Measurements from ENCODE around the gene NIN. TPM values are rescaled to one million over a fixed set of nuclear protein-coding genes. Genes with fewer than 3 reads are reported as not detected.
"Not testable (repeated sequence)": the region's sequence is repeated elsewhere in the genome, so short reads cannot be mapped to it uniquely, and the experiment has no call there.

Gene NIN
- total RNA-seq, 1 donor from 2014 or later = 36.1 TPM

GRCh38 chr14:50719911-50720759 is 110.8 kb downstream of the NIN start:
- no peak for DNase-seq (ENCODE audit: low read depth, low spot score)

DNA sequence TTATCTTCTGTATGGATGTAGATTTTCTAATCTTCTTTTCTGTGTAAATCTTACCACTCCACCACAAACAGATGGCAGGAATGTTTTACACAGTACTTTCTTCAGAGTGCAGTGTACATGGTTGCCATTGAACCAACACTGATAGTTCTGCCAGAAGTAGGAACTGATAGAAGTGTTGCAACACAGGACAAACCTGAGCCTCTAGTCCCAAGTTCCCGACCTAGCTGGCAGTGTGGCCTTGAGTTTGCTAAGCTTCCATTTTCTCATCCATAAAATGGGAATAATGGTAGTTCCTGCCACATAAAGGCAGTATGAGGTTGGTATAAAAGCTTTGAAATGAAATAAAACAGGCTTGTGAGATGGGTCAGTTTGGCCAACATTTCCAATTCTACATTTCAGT is 112.0 kb downstream of the NIN start:
- no peak for DNase-seq (ENCODE audit: low read depth, low spot score)

GRCh38 chr14:50717811-50718210 is 113.2 kb downstream of the NIN start:
- DNase-seq (ENCODE audit: low read depth, low spot score) = no peak

GRCh38 chr14:50714450-50715073 is 116.4 kb downstream of the NIN start:
- no peak for DNase-seq (ENCODE audit: low read depth, low spot score)

- DNase-seq (ENCODE audit: low read depth, low spot score) = no peak
Observed at GRCh38 chr14:50711043-50711442, 119.9 kb downstream of the NIN start.

- no peak for DNase-seq (ENCODE audit: low read depth, low spot score)
Observed at GRCh38 chr14:50705026-50705593, 125.9 kb downstream of the NIN start.

- no peak for DNase-seq (ENCODE audit: low read depth, low spot score)
Observed at GRCh38 chr14:50704454-50705010, 126.4 kb downstream of the NIN start.

GRCh38 chr14:50697659-50698290 is 133.2 kb downstream of the NIN start:
- no peak for DNase-seq (ENCODE audit: low read depth, low spot score)

- not testable (repeated sequence) for DNase-seq (ENCODE audit: low read depth, low spot score)
Observed at GRCh38 chr14:50694260-50694659, 136.7 kb downstream of the NIN start.

DNA sequence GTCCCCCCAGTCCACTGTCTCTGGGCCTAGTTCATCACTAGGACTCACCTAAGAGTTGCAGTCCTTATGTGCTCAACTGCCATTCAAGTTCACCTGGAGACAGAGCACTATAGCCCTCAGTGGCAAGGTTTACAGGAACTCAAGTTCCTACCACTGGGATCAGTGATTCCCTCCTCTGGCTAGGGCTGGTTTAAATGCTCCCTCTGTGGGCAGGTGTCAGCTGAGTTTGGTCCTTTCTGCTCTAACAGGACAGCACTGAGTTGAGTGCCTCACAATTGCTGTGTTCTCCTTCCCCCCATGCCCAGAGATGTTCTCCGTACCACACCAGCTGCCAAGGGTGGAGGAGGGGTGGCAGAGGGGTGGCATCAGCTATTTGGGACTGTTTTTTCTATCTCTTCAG is 142.1 kb downstream of the NIN start:
- no peak for DNase-seq (ENCODE audit: low read depth, low spot score)

DNA sequence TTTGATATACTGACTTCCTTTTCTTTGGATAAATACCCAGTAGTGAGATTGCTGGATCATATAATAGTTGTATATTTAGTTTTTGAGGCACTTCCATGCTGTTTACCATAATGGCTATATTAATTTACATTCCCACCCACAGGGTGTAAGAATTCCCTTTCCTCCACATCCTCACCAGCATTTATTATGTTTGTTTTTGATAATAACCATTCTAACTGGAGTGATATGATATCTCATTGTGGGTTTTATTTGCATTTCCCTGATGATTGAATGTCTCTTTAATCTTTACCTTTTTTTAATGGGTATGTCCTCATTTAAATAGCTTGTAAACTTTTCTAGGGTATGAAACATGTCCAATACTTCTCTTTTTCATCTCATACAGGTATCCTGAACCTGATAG is 151.3 kb downstream of the NIN start:
- no peak for DNase-seq (ENCODE audit: low read depth, low spot score)

- DNase-seq (ENCODE audit: low read depth, low spot score) = no peak
Observed at GRCh38 chr14:50678163-50678562, 152.8 kb downstream of the NIN start.

GRCh38 chr14:50677527-50678063 is 153.4 kb downstream of the NIN start:
- no peak for DNase-seq (ENCODE audit: low read depth, low spot score)

DNA sequence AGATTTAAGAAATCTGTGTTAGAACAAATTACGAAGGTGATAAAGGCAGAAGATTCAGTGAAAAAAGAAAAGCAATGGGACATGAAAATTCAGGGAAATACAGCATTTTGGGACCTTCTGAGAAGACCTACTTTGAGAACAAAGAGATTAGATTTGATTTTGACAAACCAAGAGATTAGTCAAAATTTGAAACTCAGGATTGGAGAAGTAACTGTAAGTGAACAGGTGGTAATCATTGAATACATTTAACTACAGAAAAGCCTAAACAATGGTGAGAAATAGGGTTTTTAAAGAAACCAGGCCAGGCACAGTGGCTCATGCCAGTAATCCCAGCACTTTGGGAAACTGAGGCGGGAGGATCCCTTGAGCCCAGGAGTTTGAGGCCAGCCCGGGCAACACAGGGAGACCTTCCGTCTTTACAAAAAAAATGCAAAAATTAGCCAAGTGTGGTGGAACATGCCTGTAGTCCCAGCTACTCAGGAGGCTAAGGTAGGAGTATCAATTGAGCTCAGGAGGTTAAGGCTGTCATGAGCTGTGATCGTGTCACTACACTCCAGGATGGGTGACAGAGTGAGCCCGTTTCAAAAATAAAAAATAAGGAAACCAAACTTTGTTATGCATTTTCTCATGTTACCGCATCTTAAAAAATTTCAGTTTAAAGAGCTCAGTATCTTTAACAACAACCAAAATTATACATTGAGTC is 154.0 kb downstream of the NIN start:
- DNase-seq (ENCODE audit: low read depth, low spot score) = no peak

DNA sequence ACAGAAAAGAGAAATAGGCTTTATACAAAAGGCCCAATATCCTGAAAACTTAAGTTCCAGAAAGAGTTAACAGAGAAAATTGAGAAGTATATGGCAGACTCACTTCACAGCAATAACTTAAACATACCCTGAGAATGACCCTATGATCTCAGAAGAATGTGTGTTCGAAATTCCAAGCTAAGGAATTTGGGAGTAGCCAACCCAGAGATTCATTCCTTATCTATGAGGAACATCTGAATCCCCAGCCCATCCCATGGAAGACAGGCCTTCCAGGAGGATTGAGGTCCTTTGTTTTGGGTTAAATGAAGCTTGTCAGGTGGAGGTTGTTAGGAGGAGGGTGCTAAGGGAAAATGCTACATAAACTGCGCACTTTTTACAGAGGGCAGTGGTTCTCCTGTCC is 155.4 kb downstream of the NIN start:
- DNase-seq (ENCODE audit: low read depth, low spot score) = no peak

- no peak for DNase-seq (ENCODE audit: low read depth, low spot score)
Observed at GRCh38 chr14:50670866-50671256, 160.1 kb downstream of the NIN start.

DNA sequence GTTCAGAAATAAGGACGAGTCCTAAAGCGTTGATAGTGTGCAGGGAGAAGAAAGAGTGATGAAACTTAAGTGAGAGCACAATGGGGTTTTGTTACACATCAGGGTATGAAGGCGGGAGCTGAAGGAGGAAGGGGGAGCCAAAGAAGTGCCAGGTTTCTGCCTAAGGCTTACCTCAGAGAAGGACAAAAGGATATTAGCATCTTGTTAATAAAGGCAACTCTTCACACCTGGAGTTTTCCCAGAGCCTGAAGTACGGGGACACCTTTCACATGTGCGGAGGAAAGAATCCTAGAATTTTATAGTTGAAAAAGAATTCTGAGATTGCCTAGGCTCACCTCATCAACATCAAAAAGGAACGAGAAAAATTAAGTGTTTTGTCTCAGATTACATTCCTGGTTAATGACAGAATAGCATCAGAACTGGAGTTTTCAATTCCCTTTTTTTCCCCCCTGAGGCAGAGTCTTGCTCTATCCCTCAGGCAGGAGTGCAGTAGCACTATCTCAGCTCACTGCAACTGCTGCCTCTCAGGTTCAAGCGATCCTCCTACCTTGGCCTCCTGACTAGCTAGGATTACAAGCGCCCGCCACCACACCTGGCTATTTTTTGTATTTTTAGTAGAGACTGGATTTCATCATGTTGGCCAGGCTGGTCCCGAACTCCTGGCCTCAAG is 160.6 kb downstream of the NIN start:
- DNase-seq (ENCODE audit: low read depth, low spot score) = no peak

Data from pulmonary artery endothelial cell (primary cell).